ENCODE measurements around the gene NCS1. TPM values are rescaled to one million over a fixed set of nuclear protein-coding genes. Genes with fewer than 3 reads are reported as not detected.
"Not testable (repeated sequence)": the region's sequence is repeated elsewhere in the genome, so short reads cannot be mapped to it uniquely, and the experiment has no call there.

Gene NCS1
- total and polyA plus RNA-seq, 2 donors = 32.5 to 83.9 TPM

- H3K4me1 ChIP-seq (ENCODE audit: insufficient read depth) = no peaks in the 10 kb centered on the region
- WGBS = 92% methylated on average over 1 of the region's 1 CpG
- no peak for DNase-seq (ENCODE audit: extremely low spot score)
- H3K36me3 ChIP-seq (ENCODE audit: insufficient read depth) = no peaks in the 10 kb centered on the region
- H3K4me3 ChIP-seq (ENCODE audit: low read depth, low read length) = no peak overlapping the region
- no peak overlapping the region for H3K27ac ChIP-seq (ENCODE audit: low read depth)
These were observed 69.0 kb downstream of the NCS1 start for GRCh38 chr9:130241198-130241535.

- 88% methylated on average over 11 of the region's 11 CpGs for whole genome bisulfite sequencing
- no peaks in the 10 kb centered on the region for H3K36me3 ChIP-seq (ENCODE audit: insufficient read depth)
- H3K4me1 ChIP-seq (ENCODE audit: insufficient read depth) = no peaks in the 10 kb centered on the region
- DNase-seq (ENCODE audit: extremely low spot score) = no peak
- H3K27ac ChIP-seq (ENCODE audit: low read depth) = no peak overlapping the region
- no peak overlapping the region for H3K4me3 ChIP-seq (ENCODE audit: low read depth, low read length)
These were observed 70.2 kb downstream of the NCS1 start for GRCh38 chr9:130242270-130243014.

- 25% methylated on average over 35 of the region's 35 CpGs for WGBS
- DNase-seq (ENCODE audit: extremely low spot score) = no peak
- H3K4me3 ChIP-seq (ENCODE audit: low read depth, low read length) = no peak overlapping the region
These were observed 71.0 kb downstream of the NCS1 start for GRCh38 chr9:130243015-130243881.

GRCh38 chr9:130243882-130244170 lies 71.6 kb downstream of the NCS1 start:
- Histone ChIP-seq H3K27ac (ENCODE audit: low read depth) (no peak overlapping the region), H3K4me1 (ENCODE audit: insufficient read depth) (no peaks in the 10 kb centered on the region), H3K4me3 (ENCODE audit: low read depth, low read length) (no peak overlapping the region), H3K36me3 (ENCODE audit: insufficient read depth) (no peaks in the 10 kb centered on the region)
- DNase-seq (ENCODE audit: extremely low spot score) = no peak
- 94% methylated on average over 7 of the region's 7 CpGs for WGBS

More at GRCh38 chr9:130243015-130243881, 71.0 kb downstream of the NCS1 start:
- Histone ChIP-seq H3K4me1 (ENCODE audit: insufficient read depth) (no peaks in the 10 kb centered on the region), H3K27ac (ENCODE audit: low read depth) (no peak overlapping the region), H3K36me3 (ENCODE audit: insufficient read depth) (no peaks in the 10 kb centered on the region)

- Histone ChIP-seq H3K4me1 (ENCODE audit: insufficient read depth) (no peaks in the 10 kb centered on the region), H3K27ac (ENCODE audit: low read depth) (no peak overlapping the region), H3K4me3 (ENCODE audit: low read depth, low read length) (no peak overlapping the region), H3K36me3 (ENCODE audit: insufficient read depth) (no peaks in the 10 kb centered on the region)
- no peak for DNase-seq (ENCODE audit: extremely low spot score)
- WGBS = 93% methylated on average over 13 of the region's 13 CpGs
These were observed 72.5 kb downstream of the NCS1 start for GRCh38 chr9:130244548-130245165.

- Histone ChIP-seq H3K4me3 (ENCODE audit: low read depth, low read length) (no peak overlapping the region), H3K27ac (ENCODE audit: low read depth) (no peak overlapping the region), H3K36me3 (ENCODE audit: insufficient read depth) (no peaks in the 10 kb centered on the region), H3K4me1 (ENCODE audit: insufficient read depth) (no peaks in the 10 kb centered on the region)
- WGBS = 95% methylated on average over 11 of the region's 11 CpGs
- DNase-seq (ENCODE audit: extremely low spot score) = no peak
These were observed 73.3 kb downstream of the NCS1 start for GRCh38 chr9:130245474-130245873.

- no peak overlapping the region for H3K27ac ChIP-seq (ENCODE audit: low read depth)
- no peaks in the 10 kb centered on the region for H3K4me1 ChIP-seq (ENCODE audit: insufficient read depth)
- H3K4me3 ChIP-seq (ENCODE audit: low read depth, low read length) = no peak overlapping the region
- WGBS = 95% methylated on average over 3 of the region's 3 CpGs
- H3K36me3 ChIP-seq (ENCODE audit: insufficient read depth) = no peaks in the 10 kb centered on the region
- DNase-seq (ENCODE audit: extremely low spot score) = no peak
These were observed 73.9 kb downstream of the NCS1 start for GRCh38 chr9:130246126-130246525.

GRCh38 chr9:130254747-130255630 lies 82.8 kb downstream of the NCS1 start:
- Histone ChIP-seq H3K4me1 (ENCODE audit: insufficient read depth) (no peaks in the 10 kb centered on the region), H3K4me3 (ENCODE audit: low read depth, low read length) (no peak overlapping the region), H3K36me3 (ENCODE audit: insufficient read depth) (no peaks in the 10 kb centered on the region), H3K27ac (ENCODE audit: low read depth) (no peak overlapping the region)
- peak; percentile 83 for DNase-seq (ENCODE audit: extremely low spot score)
- 76% methylated on average over 23 of the region's 23 CpGs for WGBS

GRCh38 chr9:130255631-130256134 lies 83.5 kb downstream of the NCS1 start:
- Histone ChIP-seq H3K36me3 (ENCODE audit: insufficient read depth) (no peaks in the 10 kb centered on the region), H3K4me3 (ENCODE audit: low read depth, low read length) (no peak overlapping the region), H3K27ac (ENCODE audit: low read depth) (no peak overlapping the region), H3K4me1 (ENCODE audit: insufficient read depth) (no peaks in the 10 kb centered on the region)
- DNase-seq (ENCODE audit: extremely low spot score) = no peak
- WGBS = 56% methylated on average over 5 of the region's 5 CpGs

GRCh38 chr9:130256644-130257043 lies 84.4 kb downstream of the NCS1 start:
- Histone ChIP-seq H3K27ac (ENCODE audit: low read depth) (no peak overlapping the region), H3K36me3 (ENCODE audit: insufficient read depth) (no peaks in the 10 kb centered on the region), H3K4me1 (ENCODE audit: insufficient read depth) (no peaks in the 10 kb centered on the region), H3K4me3 (ENCODE audit: low read depth, low read length) (no peak overlapping the region)
- WGBS = 55% methylated on average over 2 of the region's 2 CpGs
- DNase-seq (ENCODE audit: extremely low spot score) = no peak

- WGBS = 96% methylated on average over 7 of the region's 7 CpGs
- DNase-seq (ENCODE audit: extremely low spot score) = not testable (repeated sequence)
These were observed 85.9 kb downstream of the NCS1 start for GRCh38 chr9:130258137-130258536.

GRCh38 chr9:130259044-130259443 lies 86.8 kb downstream of the NCS1 start:
- Histone ChIP-seq H3K36me3 (ENCODE audit: insufficient read depth) (no peaks in the 10 kb centered on the region), H3K4me1 (ENCODE audit: insufficient read depth) (no peaks in the 10 kb centered on the region), H3K27ac (ENCODE audit: low read depth) (no peak overlapping the region), H3K4me3 (ENCODE audit: low read depth, low read length) (no peak overlapping the region)
- DNase-seq (ENCODE audit: extremely low spot score) = no peak
- WGBS = 90% methylated on average over 4 of the region's 4 CpGs

More at GRCh38 chr9:130258137-130258536, 85.9 kb downstream of the NCS1 start:
- not testable (repeated sequence) for H3K27ac ChIP-seq (ENCODE audit: low read depth); H3K4me3 ChIP-seq (ENCODE audit: low read depth, low read length); H3K36me3 ChIP-seq (ENCODE audit: insufficient read depth); H3K4me1 ChIP-seq (ENCODE audit: insufficient read depth)
